CD14-positive monocyte (primary cell): ENCODE results near the gene GMNC. TPM values are rescaled to one million over a fixed set of nuclear protein-coding genes. Genes with fewer than 3 reads are reported as not detected.

ENCODE experiments used
- DNase-seq, 3 donors: peaks; one replicate each; pipeline ENCODE4 v3.0.0-alpha.2; 2011 to 2022
- H2AFZ ChIP-seq: 2 replicates; pipeline ENCODE4 v1.6.0; 2012; ENCODE audit warnings: mild to moderate bottlenecking, low read depth, low read length, inconsistent platforms; ENCODE audit not compliant: insufficient read depth, poor library complexity, severe bottlenecking
- H3K27ac ChIP-seq, 2 donors: 1 replicate in 1 of 2; 2 replicates in 1 of 2; pipeline ENCODE4 v1.5.1; 2012 to 2013; ENCODE audit warnings: low read length in 2 of 2, control low read depth in 1 of 2, inconsistent platforms in 1 of 2, low read depth in 1 of 2, mild to moderate bottlenecking in 1 of 2
- H3K27me3 ChIP-seq, 2 donors: one replicate each; pipeline versions ENCODE4 v1.6.0 to v1.6.1; 2011 to 2013; ENCODE audit warnings: low read length in 2 of 2; ENCODE audit not compliant: control insufficient read depth in 2 of 2, insufficient read depth in 2 of 2
- H3K36me3 ChIP-seq, 2 donors: replicated peaks in 1 of 2; 1 replicate in 1 of 2; 2 replicates in 1 of 2; pipeline versions ENCODE4 v1.5.1 to v1.6.1; 2012 to 2013; ENCODE audit warnings: low read length in 2 of 2, control low read depth in 1 of 2, inconsistent platforms in 1 of 2, mild to moderate bottlenecking in 1 of 2; ENCODE audit not compliant: insufficient read depth in 2 of 2, control insufficient read depth in 1 of 2
- H3K4me1 ChIP-seq, 2 donors: 1 replicate in 1 of 2; 2 replicates in 1 of 2; pipeline versions ENCODE4 v1.5.1 to v1.6.1; 2012 to 2013; ENCODE audit warnings: low read length in 2 of 2, control low read depth in 1 of 2, inconsistent platforms in 1 of 2, mild to moderate bottlenecking in 1 of 2, moderate library complexity in 1 of 2; ENCODE audit not compliant: insufficient read depth in 2 of 2, control insufficient read depth in 1 of 2
- H3K4me2 ChIP-seq: replicated peaks from 2 replicates; pipeline ENCODE3; 2012; ENCODE audit warnings: low read length, moderate library complexity, mild to moderate bottlenecking; ENCODE audit not compliant: poor library complexity, severe bottlenecking; ENCODE audit errors: extremely low read depth
- H3K4me3 ChIP-seq, 3 experiments: fragments of 200-600 bp in 1 of 3; sonication (generic) in 1 of 3; replicated peaks in 1 of 3; 1 replicate in 2 of 3; 2 replicates in 1 of 3; pipeline ENCODE4 v1.5.1; 2011 to 2013; ENCODE audit warnings: low read length in 3 of 3, mild to moderate bottlenecking in 3 of 3, control low read depth in 2 of 3, low read depth in 2 of 3, inconsistent platforms in 1 of 3, moderate library complexity in 1 of 3
- H3K79me2 ChIP-seq: 2 replicates; pipeline ENCODE4 v1.6.0; 2012; ENCODE audit warnings: mild to moderate bottlenecking, control low read depth, inconsistent platforms, low read length, moderate library complexity; ENCODE audit not compliant: insufficient read depth
- H3K9ac ChIP-seq: 2 replicates; pipeline ENCODE4 v1.6.0; 2017; ENCODE audit warnings: low read length, mild to moderate bottlenecking; ENCODE audit not compliant: insufficient read depth, poor library complexity, severe bottlenecking
- H3K9me3 ChIP-seq, 2 donors: replicated peaks in 1 of 2; 1 replicate in 1 of 2; 2 replicates in 1 of 2; pipeline versions ENCODE4 v1.5.1 to v1.6.1; 2012 to 2013; ENCODE audit warnings: low read length in 2 of 2, control low read depth in 1 of 2; ENCODE audit not compliant: control insufficient read depth in 1 of 2, insufficient read depth in 1 of 2
- H4K20me1 ChIP-seq: 2 replicates; pipeline ENCODE4 v1.6.0; 2012; ENCODE audit warnings: mild to moderate bottlenecking, low read length, control low read depth, moderate library complexity; ENCODE audit not compliant: insufficient read depth
- H3K27ac Mint-ChIP-seq, 7 donors: one replicate each; pipeline ENCODE4 v1.8.0; 2020; ENCODE audit warnings: mild to moderate bottlenecking in 7 of 7, mixed read lengths in 7 of 7, moderate library complexity in 6 of 7, inconsistent platforms in 2 of 7
- H3K27me3 Mint-ChIP-seq, 3 donors: one replicate each; pipeline ENCODE4 v1.8.0; 2021 to 2022; ENCODE audit warnings: low read depth in 3 of 3, mild to moderate bottlenecking in 3 of 3, mixed read lengths in 3 of 3, moderate library complexity in 3 of 3, inconsistent platforms in 1 of 3
- H3K36me3 Mint-ChIP-seq, 2 donors: one replicate each; pipeline ENCODE4 v1.8.0; 2020; ENCODE audit warnings: mixed read lengths in 2 of 2, inconsistent platforms in 1 of 2, mild to moderate bottlenecking in 1 of 2
- H3K4me1 Mint-ChIP-seq: one replicate; pipeline ENCODE4 v1.8.0; 2020; ENCODE audit warnings: mild to moderate bottlenecking, mixed read lengths
- H3K4me3 Mint-ChIP-seq, 2 donors: one replicate each; pipeline ENCODE4 v1.8.0; 2020; ENCODE audit warnings: mild to moderate bottlenecking in 2 of 2, mixed read lengths in 2 of 2, moderate library complexity in 1 of 2
- H3K9me3 Mint-ChIP-seq, 7 donors: one replicate each; pipeline ENCODE4 v1.8.0; 2020 to 2022; ENCODE audit warnings: mixed read lengths in 7 of 7, mild to moderate bottlenecking in 6 of 7, moderate library complexity in 6 of 7, inconsistent platforms in 2 of 7
- WGBS: methylation state at CpG from one replicate; pipeline ENCODE4 v1.1.5; 2013; ENCODE audit warnings: missing lambda C conversion rate; ENCODE audit not compliant: insufficient coverage; 5-methylcytosine and 5-hydroxymethylcytosine counted together
- intact Hi-C, 2 donors: fragments of 100-400 bp; cut with micrococcal nuclease; formaldehyde crosslinking; loops; one replicate each; pipeline versions ENCODE4 v1.15.0 to v1.15.1; 2023
- polyA plus RNA-seq, 3 donors: library from polyadenylated mRNA; depleted of rRNA in 1 of 3; unstranded in 2 of 3; stranded (reverse) in 1 of 3; fragments of 300-500 nt in 2 of 3; fragments of >200 nt in 1 of 3; fragmentation: Illumina TruSeq in 2 of 3; gene quantifications; 1 replicate in 2 of 3; 2 replicates in 1 of 3; pipeline ENCODE4 v1.2.3, GENCODE V29; 2012 to 2021
- TF ChIP-seq, protein P1 (sequence below): fragments of 200-600 bp; IDR thresholded peaks from one replicate; pipeline ENCODE4 v1.8.0; 2022; ENCODE audit warnings: antibody characterized with exemption, mild to moderate bottlenecking

The GMNC gene
- polyA plus RNA-seq, 3 donors = not detected

DNA sequence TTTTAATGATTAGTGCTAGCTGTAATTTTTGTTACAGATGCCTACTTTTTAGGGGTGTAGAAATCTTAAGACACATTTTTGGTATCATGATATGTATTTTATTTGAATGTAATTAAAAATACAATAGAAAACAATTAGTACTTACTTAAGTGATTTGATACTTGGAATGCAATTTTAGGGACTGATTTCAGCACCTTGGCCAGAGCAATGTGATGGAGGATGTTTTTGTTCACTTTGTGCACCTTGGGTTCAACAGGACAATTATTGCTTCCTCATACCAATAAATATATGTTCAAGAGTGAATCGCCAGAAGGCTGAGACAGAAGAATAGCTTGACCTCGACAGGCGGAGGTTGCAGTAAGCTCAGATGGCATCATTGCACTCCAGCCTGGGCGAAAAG is 22.3 kb downstream of the GMNC start:
- H3K4me1 ChIP-seq = no peaks in the 10 kb centered on the region

DNA sequence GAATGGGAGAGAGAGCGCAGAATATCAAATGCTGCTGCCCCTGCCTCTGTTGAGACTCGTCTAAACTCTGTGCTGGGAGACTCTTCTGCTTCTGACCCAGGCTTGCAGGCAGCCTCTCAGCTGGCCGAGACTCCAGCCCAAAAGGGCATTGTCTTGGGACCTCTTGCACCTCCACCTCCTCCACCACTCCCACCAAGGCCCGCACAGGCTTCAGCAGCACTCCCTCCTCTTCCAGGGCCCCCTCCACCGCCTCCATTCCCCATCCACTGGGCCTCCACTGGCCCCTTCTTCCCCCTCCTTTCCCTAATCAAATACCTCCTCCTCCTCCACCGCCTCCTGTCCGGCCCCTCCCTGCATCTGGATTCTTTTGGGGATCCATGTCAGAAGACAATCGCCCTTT is 31.3 kb downstream of the GMNC start:
- Histone ChIP-seq H3K4me2 (no peak overlapping the region), H3K36me3 (no peaks in the 10 kb centered on the region), H3K9me3 (no peaks in the 10 kb centered on the region), H2AFZ (no peak overlapping the region), H3K79me2 (no peaks in the 10 kb centered on the region), H3K4me3 (no peak overlapping the region), H3K27ac (no peak overlapping the region), H4K20me1 (no peaks in the 10 kb centered on the region), H3K9ac (no peak overlapping the region), H3K27me3 (no peaks in the 10 kb centered on the region), H3K4me1 (no peaks in the 10 kb centered on the region)
- peaks cover 0 to 4% (median 0%) of the 10 kb centered on the region in 7 donors for H3K9me3 Mint-ChIP-seq
- DNase-seq = no peak
- intact Hi-C loops = no loop called here
- H3K27ac Mint-ChIP-seq = peak overlapping the region in 1 of 7 donors; percentile 13
- peaks cover 0 to 2% (median 0%) of the 10 kb centered on the region in 3 donors for H3K27me3 Mint-ChIP-seq
- 83% methylated on average over 8 of the region's 8 CpGs for WGBS
- no peaks in the 10 kb centered on the region for H3K36me3 Mint-ChIP-seq
- no peaks in the 10 kb centered on the region for H3K4me1 Mint-ChIP-seq
- TF ChIP-seq, protein P1, sequence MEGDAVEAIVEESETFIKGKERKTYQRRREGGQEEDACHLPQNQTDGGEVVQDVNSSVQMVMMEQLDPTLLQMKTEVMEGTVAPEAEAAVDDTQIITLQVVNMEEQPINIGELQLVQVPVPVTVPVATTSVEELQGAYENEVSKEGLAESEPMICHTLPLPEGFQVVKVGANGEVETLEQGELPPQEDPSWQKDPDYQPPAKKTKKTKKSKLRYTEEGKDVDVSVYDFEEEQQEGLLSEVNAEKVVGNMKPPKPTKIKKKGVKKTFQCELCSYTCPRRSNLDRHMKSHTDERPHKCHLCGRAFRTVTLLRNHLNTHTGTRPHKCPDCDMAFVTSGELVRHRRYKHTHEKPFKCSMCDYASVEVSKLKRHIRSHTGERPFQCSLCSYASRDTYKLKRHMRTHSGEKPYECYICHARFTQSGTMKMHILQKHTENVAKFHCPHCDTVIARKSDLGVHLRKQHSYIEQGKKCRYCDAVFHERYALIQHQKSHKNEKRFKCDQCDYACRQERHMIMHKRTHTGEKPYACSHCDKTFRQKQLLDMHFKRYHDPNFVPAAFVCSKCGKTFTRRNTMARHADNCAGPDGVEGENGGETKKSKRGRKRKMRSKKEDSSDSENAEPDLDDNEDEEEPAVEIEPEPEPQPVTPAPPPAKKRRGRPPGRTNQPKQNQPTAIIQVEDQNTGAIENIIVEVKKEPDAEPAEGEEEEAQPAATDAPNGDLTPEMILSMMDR = no peak
- H3K4me3 Mint-ChIP-seq = no peak overlapping the region

More for the DNA sequence above, 22.3 kb downstream of the GMNC start:
- Histone ChIP-seq H3K4me2 (no peak overlapping the region), H3K9me3 (no peaks in the 10 kb centered on the region), H4K20me1 (no peaks in the 10 kb centered on the region), H3K9ac (no peak overlapping the region), H3K36me3 (no peaks in the 10 kb centered on the region), H3K27ac (no peak overlapping the region), H3K79me2 (no peaks in the 10 kb centered on the region), H3K4me3 (no peak overlapping the region), H3K27me3 (no peaks in the 10 kb centered on the region), H2AFZ (no peak overlapping the region)
- H3K36me3 Mint-ChIP-seq = no peaks in the 10 kb centered on the region
- TF ChIP-seq, protein P1 = no peak
- H3K9me3 Mint-ChIP-seq = peaks cover 0 to 2% (median 0%) of the 10 kb centered on the region in 7 donors
- H3K27me3 Mint-ChIP-seq = peaks cover 0 to 2% (median 2%) of the 10 kb centered on the region in 3 donors
- intact Hi-C loops = no loop called here
- no peaks in the 10 kb centered on the region for H3K4me1 Mint-ChIP-seq
- H3K27ac Mint-ChIP-seq = no peak overlapping the region
- no peak for DNase-seq
- 86% methylated on average over 1 of the region's 4 CpGs for WGBS
- no peak overlapping the region for H3K4me3 Mint-ChIP-seq
